T-helper 2 cell treated with Interferon-gamma antibody and Interleukin-4, amounts not matched to agents 5 μg/mL and 100 μg/mL, for 36 hours (primary cell): ENCODE results near the gene PREP.
"Not testable (repeated sequence)": the region's sequence is repeated elsewhere in the genome, so short reads cannot be mapped to it uniquely, and the experiment has no call there.

Experiments used
- DNase-seq: peaks from one replicate; pipeline ENCODE4 v3.0.0; 2021; ENCODE audit warnings: low spot score
- H3K27ac Mint-ChIP-seq: one replicate; pipeline ENCODE4 v1.8.0; 2021; ENCODE audit warnings: mild to moderate bottlenecking, mixed read lengths
- H3K27me3 Mint-ChIP-seq: one replicate; pipeline ENCODE4 v1.8.0; 2021; ENCODE audit warnings: low read depth, mixed read lengths
- H3K36me3 Mint-ChIP-seq: one replicate; pipeline ENCODE4 v1.8.0; 2021; ENCODE audit warnings: low read depth, mixed read lengths
- H3K4me1 Mint-ChIP-seq: one replicate; pipeline ENCODE4 v1.8.0; 2021; ENCODE audit warnings: low read depth, mixed read lengths
- H3K4me3 Mint-ChIP-seq: one replicate; pipeline ENCODE4 v1.8.0; 2022; ENCODE audit warnings: mild to moderate bottlenecking, moderate library complexity, mixed read lengths
- H3K9me3 Mint-ChIP-seq: one replicate; pipeline ENCODE4 v1.8.0; 2021; ENCODE audit warnings: mixed read lengths

The PREP gene

GRCh38 chr6:105231771-105232170 lies 171.1 kb downstream of the PREP start:
- peaks cover 11% of the 10 kb centered on the region for H3K27me3 Mint-ChIP-seq
- H3K36me3 Mint-ChIP-seq, H3K27ac Mint-ChIP-seq, DNase-seq, H3K9me3 Mint-ChIP-seq, H3K4me1 Mint-ChIP-seq, H3K4me3 Mint-ChIP-seq: not testable (repeated sequence)
